WERI-Rb-1 (cell line): ENCODE data around the gene SLC39A2.

Experiments used
- DNase-seq: peaks from one replicate; pipeline ENCODE4 v3.0.0-alpha.2; 2020
- H3K27ac ChIP-seq: fragments of 250-450 bp; sonication (Bioruptor Pico); 2 replicates; pipeline ENCODE4 v1.5.1; 2020; ENCODE audit warnings: mild to moderate bottlenecking, moderate library complexity
- H3K27me3 ChIP-seq: fragments of 250-450 bp; sonication (Bioruptor Pico); 2 replicates; pipeline ENCODE4 v1.5.1; 2021; ENCODE audit warnings: mild to moderate bottlenecking, low read depth, moderate library complexity; ENCODE audit not compliant: insufficient read depth, severe bottlenecking
- H3K36me3 ChIP-seq: fragments of 250-450 bp; sonication (Bioruptor Pico); 2 replicates; pipeline ENCODE4 v1.5.1; 2020; ENCODE audit warnings: mild to moderate bottlenecking, moderate library complexity
- H3K4me3 ChIP-seq: 2 replicates; pipeline ENCODE4 v1.5.1; 2011; ENCODE audit warnings: low read depth, mild to moderate bottlenecking, control low read depth, low read length
- H3K9me3 ChIP-seq: fragments of 250-450 bp; sonication (Bioruptor Pico); 2 replicates; pipeline ENCODE4 v1.5.1; 2021; ENCODE audit warnings: mild to moderate bottlenecking, moderate library complexity; ENCODE audit not compliant: severe bottlenecking
- CTCF ChIP-seq: IDR thresholded peaks from 2 replicates; pipeline ENCODE4 v1.5.1; 2011; ENCODE audit warnings: low read depth, mild to moderate bottlenecking, control low read depth, inconsistent platforms, low read length

SLC39A2 gene

DNA sequence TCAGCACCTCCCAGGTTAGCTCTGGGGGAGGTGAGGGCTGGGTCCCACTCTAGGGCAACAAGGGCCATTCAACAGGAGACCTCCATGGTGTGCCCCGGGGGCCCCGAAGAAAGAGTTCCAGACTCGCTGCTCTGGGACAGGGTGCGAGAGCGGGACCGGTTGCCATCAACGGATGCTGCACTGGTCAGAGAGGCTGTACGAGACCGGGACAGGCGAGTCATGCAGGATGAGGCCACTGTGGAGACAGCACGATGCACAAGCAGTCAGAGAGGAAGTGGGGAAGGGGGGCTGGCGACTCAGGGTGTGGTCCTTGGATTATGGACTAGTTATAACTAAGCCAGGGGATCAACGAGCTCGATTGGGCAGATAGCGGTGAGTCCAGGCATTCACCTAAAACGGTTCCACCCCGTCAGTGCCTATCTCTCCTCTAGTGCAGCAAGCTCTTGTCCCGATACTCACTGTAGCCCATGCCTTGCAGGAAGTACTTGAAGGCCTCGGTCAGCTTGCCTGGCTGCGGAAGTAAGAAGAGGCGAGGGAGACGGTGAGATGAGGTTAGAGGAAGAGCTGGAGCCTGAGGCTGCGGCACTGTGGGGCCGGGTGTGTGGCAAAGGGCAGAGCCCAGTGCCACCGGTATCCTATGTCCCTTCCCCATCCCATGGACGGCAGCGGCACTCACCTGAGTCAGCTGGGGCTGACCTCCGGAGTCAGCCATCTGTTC lies 18.6 kb downstream of the SLC39A2 start:
- H3K36me3 ChIP-seq, result peaks cover 10% of the 10 kb centered on the region; the same call in 1 of the 2 replicates

GRCh38 chr14:21018286-21018685 lies 19.2 kb downstream of the SLC39A2 start:
- H3K4me3 ChIP-seq, result no peak overlapping the region
- no peak overlapping the region for H3K27ac ChIP-seq
- H3K9me3 ChIP-seq, result no peaks in the 10 kb centered on the region
- no peak for TF ChIP-seq CTCF
- no peak for DNase-seq
- H3K27me3 ChIP-seq, result no peaks in the 10 kb centered on the region
- peaks cover 10% of the 10 kb centered on the region; the same call in 1 of the 2 replicates for H3K36me3 ChIP-seq

More for the DNA sequence above, 18.6 kb downstream of the SLC39A2 start:
- no peak overlapping the region for H3K4me3 ChIP-seq
- H3K27me3 ChIP-seq, result no peaks in the 10 kb centered on the region
- no peak for DNase-seq
- H3K9me3 ChIP-seq, result no peaks in the 10 kb centered on the region
- no peak for TF ChIP-seq CTCF
- no peak overlapping the region for H3K27ac ChIP-seq

DNA sequence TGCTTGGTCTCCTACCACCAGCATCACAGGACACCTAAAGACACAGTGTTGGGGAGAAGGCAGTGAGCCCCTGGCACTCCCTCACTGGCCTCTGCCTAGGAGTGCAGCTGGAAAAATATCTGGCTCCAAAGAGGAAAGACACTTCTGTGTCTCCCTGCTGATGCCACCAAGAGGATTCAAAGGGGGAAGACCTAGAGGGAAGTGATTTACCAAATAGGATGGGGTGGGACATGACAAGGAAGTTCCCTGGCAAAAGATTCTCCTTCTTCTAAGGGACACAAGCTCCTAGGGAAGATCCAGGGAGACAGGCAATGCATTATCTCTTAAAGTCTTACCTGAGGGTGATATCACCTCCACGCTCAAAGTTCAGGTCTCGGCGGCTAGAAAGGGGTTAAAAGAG lies 19.7 kb downstream of the SLC39A2 start:
- no peaks in the 10 kb centered on the region for H3K9me3 ChIP-seq
- DNase-seq, result no peak
- no peak overlapping the region for H3K27ac ChIP-seq
- no peak overlapping the region for H3K4me3 ChIP-seq
- no peak for TF ChIP-seq CTCF
- no peaks in the 10 kb centered on the region for H3K27me3 ChIP-seq
- H3K36me3 ChIP-seq, result peaks cover 10% of the 10 kb centered on the region; the same call in 1 of the 2 replicates

GRCh38 chr14:21019366-21019765 lies 20.3 kb downstream of the SLC39A2 start:
- Histone ChIP-seq H3K9me3 (no peaks in the 10 kb centered on the region), H3K4me3 (no peak overlapping the region), H3K36me3 (peaks cover 10% of the 10 kb centered on the region; the same call in 1 of the 2 replicates), H3K27me3 (no peaks in the 10 kb centered on the region), H3K27ac (no peak overlapping the region)
- TF ChIP-seq CTCF, result no peak
- DNase-seq, result no peak

- Histone ChIP-seq H3K27me3 (no peaks in the 10 kb centered on the region), H3K9me3 (no peaks in the 10 kb centered on the region), H3K36me3 (peaks cover 10% of the 10 kb centered on the region; the same call in 1 of the 2 replicates), H3K4me3 (no peak overlapping the region), H3K27ac (no peak overlapping the region)
- DNase-seq, result no peak
- TF ChIP-seq CTCF, result no peak
Measured at GRCh38 chr14:21020977-21021545, 22.0 kb downstream of the SLC39A2 start.

- Histone ChIP-seq H3K27me3 (no peaks in the 10 kb centered on the region), H3K36me3 (peaks cover 10% of the 10 kb centered on the region; the same call in 1 of the 2 replicates), H3K4me3 (no peak overlapping the region), H3K9me3 (no peaks in the 10 kb centered on the region), H3K27ac (no peak overlapping the region)
- TF ChIP-seq CTCF, result no peak
- no peak for DNase-seq
Measured at GRCh38 chr14:21022686-21023085, 23.6 kb downstream of the SLC39A2 start.
